Measurements from ENCODE around the gene PSMD10. TPM values are rescaled to one million over a fixed set of nuclear protein-coding genes. Genes with fewer than 3 reads are reported as not detected.

The PSMD10 gene
- total and polyA plus RNA-seq, 2 of the 8 experiments (the other 6 are each of a cell fraction or from before 2014, with no cell fraction given): 49.9 to 79.9 TPM

GRCh38 chrX:108072746-108073145 lies 18.6 kb downstream of the PSMD10 start (continued):
- TF ChIP-seq CHD7 (IDR thresholded peaks at IDR 0.05; ENCODE audit: insufficient replicate concordance, low read length) (no peak), CHD1 (IDR thresholded peaks at IDR 0.05; ENCODE audit: low read depth, low read length) (no peak), SUZ12 (IDR thresholded peaks at IDR 0.05; ENCODE audit: low read length) (no peak), TBP (IDR thresholded peaks at IDR 0.05; ENCODE audit: low read depth, low read length) (no peak), BACH1 (IDR thresholded peaks at IDR 0.05; ENCODE audit: low read length) (no peak), RBBP5 (IDR thresholded peaks at IDR 0.05; ENCODE audit: borderline replicate concordance, low read depth, low read length) (no peak), HDAC2 (IDR thresholded peaks at IDR 0.05; ENCODE audit: borderline replicate concordance in 1 of 2, low read depth in 2 of 2, low read length in 2 of 2) (no peak), SP2 (IDR thresholded peaks at IDR 0.05; ENCODE audit: low read length) (no peak), PHF8 (conservative IDR thresholded peaks at IDR 0.05; ENCODE audit: low read depth, low read length) (no peak), HDAC6 (IDR thresholded peaks at IDR 0.05; ENCODE audit: low read depth, low read length) (no peak), SAP30 (IDR thresholded peaks at IDR 0.05; ENCODE audit: insufficient read depth, insufficient replicate concordance, low read length) (no peak)
